HepG2 (cell line): Measurements from ENCODE around the gene CDA. TPM values are rescaled to one million over a fixed set of nuclear protein-coding genes. Genes with fewer than 3 reads are reported as not detected.

Experiments
- CBFB ChIP-seq: sonication (generic); formaldehyde crosslinking; IDR thresholded peaks from 2 replicates; pipeline ENCODE4 v1.4.0; 2020; ENCODE audit warnings: missing genetic modification reagents
- KDM5B ChIP-seq: sonication (generic); formaldehyde crosslinking; IDR thresholded peaks from 2 replicates; pipeline ENCODE4 v1.4.0; 2020; ENCODE audit warnings: missing genetic modification reagents, mild to moderate bottlenecking, borderline replicate concordance
- NFRKB ChIP-seq: fragments of 450-650 bp; IDR thresholded peaks from 2 replicates; pipeline ENCODE4 v1.6.1; 2017
- ZNF451 ChIP-seq: sonication (generic); formaldehyde crosslinking; IDR thresholded peaks from 2 replicates; pipeline ENCODE4 v1.5.0; 2020; ENCODE audit warnings: mild to moderate bottlenecking, missing genetic modification reagents
- ZNF530 ChIP-seq: sonication (generic); formaldehyde crosslinking; IDR thresholded peaks from 2 replicates; pipeline ENCODE4 v1.5.0; 2020; ENCODE audit warnings: low read depth, mild to moderate bottlenecking, missing genetic modification reagents
- polyA plus RNA-seq, 8 experiments: library from polyadenylated mRNA; depleted of rRNA in 3 of 8; stranded (reverse) in 7 of 8; unstranded in 1 of 8; fragments of >200 nt; fragmentation: Illumina TruSeq in 4 of 8; extraction: Trizol in 4 of 8; gene quantifications; 2 replicates each; pipeline versions ENCODE4 v1.2.1 to v1.2.3, GENCODE V29; 2011 to 2016; ENCODE audit warnings: low read depth in 4 of 8, missing spikeins in 1 of 8, mixed read lengths in 1 of 8; ENCODE audit not compliant: insufficient read depth in 1 of 8
- total RNA-seq, 5 experiments: library from RNA; depleted of rRNA; stranded (reverse); fragments of >200 nt; fragmentation: Illumina TruSeq; extraction: Trizol; gene quantifications; 2 replicates each; pipeline ENCODE4 v1.2.3, GENCODE V29; 2016; ENCODE audit warnings: low read depth in 1 of 5
- TF ChIP-seq, protein P1 (sequence below): sonication (generic); formaldehyde crosslinking; IDR thresholded peaks from 2 replicates; pipeline ENCODE4 v1.4.0; 2020; ENCODE audit warnings: mild to moderate bottlenecking, missing genetic modification reagents
- TF ChIP-seq, protein P2 (sequence below): sonication (generic); formaldehyde crosslinking; IDR thresholded peaks from 2 replicates; pipeline ENCODE4 v1.4.0; 2020; ENCODE audit warnings: missing genetic modification reagents, mild to moderate bottlenecking, borderline replicate concordance

The CDA gene
- total and polyA plus RNA-seq, 2 of the 13 experiments (the other 11 are each of a cell fraction or from before 2014, with no cell fraction given): 0.66 to 2.1 TPM

DNA sequence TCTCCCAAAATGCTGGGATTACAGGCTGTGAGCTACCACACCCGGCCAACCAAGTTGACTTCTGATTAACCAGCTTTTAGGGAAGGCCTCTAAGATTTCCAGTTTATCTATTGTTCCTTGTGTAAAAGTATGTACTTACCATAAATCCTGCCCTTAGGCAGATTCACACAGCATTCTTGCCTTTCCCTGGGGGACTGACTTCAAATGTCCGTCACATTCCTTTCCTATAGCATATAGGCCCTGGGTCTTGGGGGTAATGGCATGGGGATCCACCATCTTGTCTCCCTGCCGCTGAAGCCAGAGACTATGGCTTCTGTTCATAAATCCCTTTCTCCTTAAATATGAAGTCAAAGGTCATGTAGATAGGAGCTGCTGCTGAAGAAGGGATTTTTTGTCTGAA is 43.5 kb downstream of the CDA start (continued):
- TF ChIP-seq, protein P1, sequence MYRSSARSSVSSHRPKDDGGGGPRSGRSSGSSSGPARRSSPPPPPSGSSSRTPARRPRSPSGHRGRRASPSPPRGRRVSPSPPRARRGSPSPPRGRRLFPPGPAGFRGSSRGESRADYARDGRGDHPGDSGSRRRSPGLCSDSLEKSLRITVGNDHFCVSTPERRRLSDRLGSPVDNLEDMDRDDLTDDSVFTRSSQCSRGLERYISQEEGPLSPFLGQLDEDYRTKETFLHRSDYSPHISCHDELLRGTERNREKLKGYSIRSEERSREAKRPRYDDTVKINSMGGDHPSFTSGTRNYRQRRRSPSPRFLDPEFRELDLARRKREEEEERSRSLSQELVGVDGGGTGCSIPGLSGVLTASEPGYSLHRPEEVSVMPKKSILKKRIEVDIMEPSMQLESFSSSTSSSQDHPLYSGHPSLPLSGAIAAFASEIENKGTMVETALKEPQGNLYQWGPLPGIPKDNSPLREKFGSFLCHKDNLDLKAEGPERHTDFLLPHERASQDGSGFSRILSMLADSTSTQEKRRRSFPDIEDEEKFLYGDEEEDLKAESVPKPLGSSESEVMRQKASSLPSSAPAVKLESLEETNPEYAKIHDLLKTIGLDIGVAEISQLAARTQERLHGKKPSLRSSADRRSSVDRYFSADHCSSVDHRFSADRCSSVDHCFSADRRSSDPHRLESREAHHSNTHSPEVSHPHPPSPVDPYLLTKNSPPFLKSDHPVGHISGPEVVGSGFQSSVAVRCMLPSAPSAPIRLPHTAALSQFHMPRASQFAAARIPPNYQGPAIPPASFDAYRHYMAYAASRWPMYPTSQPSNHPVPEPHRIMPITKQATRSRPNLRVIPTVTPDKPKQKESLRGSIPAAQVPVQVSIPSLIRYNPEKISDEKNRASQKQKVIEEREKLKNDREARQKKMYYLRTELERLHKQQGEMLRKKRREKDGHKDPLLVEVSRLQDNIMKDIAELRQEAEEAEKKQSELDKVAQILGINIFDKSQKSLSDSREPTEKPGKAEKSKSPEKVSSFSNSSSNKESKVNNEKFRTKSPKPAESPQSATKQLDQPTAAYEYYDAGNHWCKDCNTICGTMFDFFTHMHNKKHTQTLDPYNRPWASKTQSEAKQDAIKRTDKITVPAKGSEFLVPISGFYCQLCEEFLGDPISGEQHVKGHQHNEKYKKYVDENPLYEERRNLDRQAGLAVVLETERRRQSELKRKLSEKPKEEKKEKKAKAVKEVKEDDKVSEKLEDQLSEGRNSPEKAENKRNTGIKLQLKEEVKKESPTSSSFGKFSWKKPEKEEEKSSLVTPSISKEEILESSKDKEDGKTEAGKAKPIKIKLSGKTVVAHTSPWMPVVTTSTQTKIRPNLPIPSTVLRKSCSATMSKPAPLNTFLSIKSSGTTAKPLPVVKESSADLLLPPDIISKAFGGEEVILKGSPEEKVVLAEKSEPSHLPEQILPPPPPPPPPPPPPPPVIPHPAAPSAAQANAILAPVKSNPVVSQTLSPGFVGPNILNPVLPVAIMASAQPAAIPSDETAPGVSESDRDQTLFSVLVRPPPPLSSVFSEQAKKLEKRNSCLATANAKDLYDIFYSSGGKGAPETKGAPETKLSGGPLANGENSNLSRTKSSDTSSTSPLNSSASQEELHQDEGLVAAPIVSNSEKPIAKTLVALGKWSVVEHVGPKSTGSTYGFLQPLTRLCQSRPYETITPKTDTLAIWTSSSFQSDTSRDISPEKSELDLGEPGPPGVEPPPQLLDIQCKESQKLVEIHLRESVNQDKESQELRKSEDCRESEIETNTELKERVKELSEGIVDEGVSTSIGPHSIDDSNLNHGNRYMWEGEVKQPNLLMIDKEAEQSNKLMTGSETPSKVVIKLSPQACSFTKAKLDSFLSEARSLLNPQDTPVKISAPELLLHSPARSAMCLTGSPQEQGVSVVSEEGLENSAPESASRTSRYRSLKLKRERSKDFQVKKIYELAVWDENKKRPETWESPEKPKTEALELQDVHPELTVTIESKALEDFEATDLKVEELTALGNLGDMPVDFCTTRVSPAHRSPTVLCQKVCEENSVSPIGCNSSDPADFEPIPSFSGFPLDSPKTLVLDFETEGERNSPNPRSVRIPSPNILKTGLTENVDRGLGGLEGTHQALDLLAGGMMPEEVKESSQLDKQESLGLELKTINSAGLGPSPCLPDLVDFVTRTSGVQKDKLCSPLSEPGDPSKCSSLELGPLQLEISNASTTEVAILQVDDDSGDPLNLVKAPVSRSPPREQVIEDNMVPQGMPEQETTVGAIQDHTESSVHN (CRISPR knock-in tag): no peak
- TF ChIP-seq NFRKB (no peak), ZNF451 (CRISPR knock-in tag) (no peak), ZNF530 (CRISPR knock-in tag) (no peak), KDM5B (CRISPR knock-in tag) (no peak), CBFB (CRISPR knock-in tag) (no peak)
- TF ChIP-seq, protein P2, sequence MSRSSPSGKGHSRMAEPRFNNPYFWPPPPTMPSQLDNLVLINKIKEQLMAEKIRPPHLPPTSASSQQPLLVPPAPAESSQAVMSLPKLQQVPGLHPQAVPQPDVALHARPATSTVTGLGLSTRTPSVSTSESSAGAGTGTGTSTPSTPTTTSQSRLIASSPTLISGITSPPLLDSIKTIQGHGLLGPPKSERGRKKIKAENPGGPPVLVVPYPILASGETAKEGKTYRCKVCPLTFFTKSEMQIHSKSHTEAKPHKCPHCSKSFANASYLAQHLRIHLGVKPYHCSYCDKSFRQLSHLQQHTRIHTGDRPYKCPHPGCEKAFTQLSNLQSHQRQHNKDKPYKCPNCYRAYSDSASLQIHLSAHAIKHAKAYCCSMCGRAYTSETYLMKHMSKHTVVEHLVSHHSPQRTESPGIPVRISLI: no peak
